K562 (cell line): ENCODE data around the gene NKIRAS2. TPM values are rescaled to one million over a fixed set of nuclear protein-coding genes. Genes with fewer than 3 reads are reported as not detected.

Experiments
- CEBPG ChIP-seq, 3 experiments: fragments of 200-800 bp in 1 of 3; sonication (Bioruptor generic) in 1 of 3; sonication (generic) in 1 of 3; formaldehyde crosslinking in 1 of 3; IDR thresholded peaks in 2 of 3; conservative IDR thresholded peaks in 1 of 3; 2 replicates each; pipeline versions ENCODE4 v1.6.1 to v1.8.0; 2016 to 2022; ENCODE audit warnings: missing compliant biosample characterization in 2 of 3, missing genetic modification characterization in 2 of 3, mild to moderate bottlenecking in 1 of 3, missing genetic modification reagents in 1 of 3
- CTBP1 ChIP-seq: fragments of 450-650 bp; IDR thresholded peaks from 2 replicates; pipeline ENCODE4 v1.6.1; 2016; ENCODE audit warnings: borderline replicate concordance
- GATAD2A ChIP-seq: fragments of 450-650 bp; IDR thresholded peaks from 2 replicates; pipeline ENCODE4 v1.6.1; 2017
- HDGF ChIP-seq: fragments of 450-650 bp; IDR thresholded peaks from 2 replicates; pipeline ENCODE4 v1.6.1; 2016
- MAZ ChIP-seq, 2 experiments: fragments of 450-650 bp in 1 of 2; sonication (generic) in 1 of 2; formaldehyde crosslinking; IDR thresholded peaks in 1 of 2; conservative IDR thresholded peaks in 1 of 2; 2 replicates each; pipeline versions ENCODE4 v1.4.0 to v1.5.0; 2020; ENCODE audit warnings: mild to moderate bottlenecking in 1 of 2, missing genetic modification reagents in 1 of 2
- MCM7 ChIP-seq, 2 experiments: fragments of 450-650 bp; IDR thresholded peaks; 2 replicates each; pipeline ENCODE4 v1.6.1; 2016 to 2018
- NR2C1 ChIP-seq, 2 experiments: fragments of 450-650 bp; IDR thresholded peaks; 2 replicates each; pipeline ENCODE4 v1.6.1; 2017; ENCODE audit warnings: mild to moderate bottlenecking in 2 of 2, antibody characterized with exemption in 1 of 2, inconsistent platforms in 1 of 2, missing compliant biosample characterization in 1 of 2, missing genetic modification characterization in 1 of 2
- SMC3 ChIP-seq: conservative IDR thresholded peaks from 2 replicates; pipeline ENCODE4 v1.6.1; 2011; ENCODE audit warnings: low read depth, low read length, improper control_type of control experiment; ENCODE audit not compliant: insufficient read depth
- SRSF7 ChIP-seq: fragments of 200-400 bp; formaldehyde crosslinking; optimal IDR thresholded peaks from 2 replicates; pipeline ENCODE3; 2017; ENCODE audit warnings: mild to moderate bottlenecking, low read depth, low read length
- TOE1 ChIP-seq, 2 experiments: fragments of 450-650 bp in 1 of 2; sonication (generic) in 1 of 2; formaldehyde crosslinking in 1 of 2; IDR thresholded peaks; 2 replicates each; pipeline versions ENCODE4 v1.7.1 to v1.8.0; 2016 to 2022; ENCODE audit warnings: borderline replicate concordance in 2 of 2, mild to moderate bottlenecking in 2 of 2, antibody characterized with exemption in 1 of 2, inconsistent platforms in 1 of 2, low read depth in 1 of 2, missing genetic modification reagents in 1 of 2, moderate library complexity in 1 of 2
- ZBTB7A ChIP-seq: IDR thresholded peaks from 2 replicates; pipeline ENCODE4 v1.6.1; 2011; ENCODE audit warnings: low read depth, mild to moderate bottlenecking, low read length, moderate library complexity, borderline replicate concordance; ENCODE audit not compliant: control insufficient read depth
- ZNF24 ChIP-seq: fragments of 450-650 bp; IDR thresholded peaks from 2 replicates; pipeline ENCODE4 v1.6.1; 2016
- polyA plus RNA-seq, 8 experiments: library from polyadenylated mRNA; depleted of rRNA in 4 of 8; stranded (reverse) in 5 of 8; unstranded in 3 of 8; fragments of >200 nt; fragmentation: Nextera tagmentation in 2 of 8; fragmentation: Illumina TruSeq in 1 of 8; extraction: Ambion mirVana in 2 of 8; extraction: Trizol in 1 of 8; gene quantifications; 2 replicates each; pipeline versions ENCODE4 v1.2.1 to v1.2.3, GENCODE V29; 2011 to 2014; ENCODE audit warnings: inconsistent platforms in 1 of 8, missing spikeins in 1 of 8
- total RNA-seq, 7 experiments: library from RNA; depleted of rRNA in 6 of 7; stranded (reverse); fragments of >200 nt in 6 of 7; fragmentation: Illumina TruSeq in 2 of 7; extraction: Trizol in 2 of 7; gene quantifications; 2 replicates each; pipeline versions ENCODE4 v1.2.1 to v1.2.3, GENCODE V29; 2011 to 2021; ENCODE audit warnings: low replicate concordance in 1 of 7
- TF ChIP-seq, protein P1 (sequence below): sonication (generic); formaldehyde crosslinking; IDR thresholded peaks from 2 replicates; pipeline ENCODE4 v1.8.1; 2022; ENCODE audit warnings: missing genetic modification reagents
- TF ChIP-seq, protein P2 (sequence below), 2 experiments: fragments of 450-650 bp; formaldehyde crosslinking in 1 of 2; IDR thresholded peaks; 2 replicates each; pipeline versions ENCODE4 v1.4.0 to v1.6.1; 2014 to 2020; ENCODE audit warnings: mild to moderate bottlenecking in 2 of 2, borderline replicate concordance in 1 of 2, low read depth in 1 of 2
- TF ChIP-seq, protein P3 (sequence below): sonication (generic); formaldehyde crosslinking; IDR thresholded peaks from 2 replicates; pipeline ENCODE4 v1.9.0; 2022; ENCODE audit warnings: mild to moderate bottlenecking, missing genetic modification reagents

NKIRAS2 gene
- total and polyA plus RNA-seq, 9 of the 15 experiments (the other 6 are each of a cell fraction or from before 2014, with no cell fraction given) = 10.1 to 65.5 (median 29.8) TPM

DNA sequence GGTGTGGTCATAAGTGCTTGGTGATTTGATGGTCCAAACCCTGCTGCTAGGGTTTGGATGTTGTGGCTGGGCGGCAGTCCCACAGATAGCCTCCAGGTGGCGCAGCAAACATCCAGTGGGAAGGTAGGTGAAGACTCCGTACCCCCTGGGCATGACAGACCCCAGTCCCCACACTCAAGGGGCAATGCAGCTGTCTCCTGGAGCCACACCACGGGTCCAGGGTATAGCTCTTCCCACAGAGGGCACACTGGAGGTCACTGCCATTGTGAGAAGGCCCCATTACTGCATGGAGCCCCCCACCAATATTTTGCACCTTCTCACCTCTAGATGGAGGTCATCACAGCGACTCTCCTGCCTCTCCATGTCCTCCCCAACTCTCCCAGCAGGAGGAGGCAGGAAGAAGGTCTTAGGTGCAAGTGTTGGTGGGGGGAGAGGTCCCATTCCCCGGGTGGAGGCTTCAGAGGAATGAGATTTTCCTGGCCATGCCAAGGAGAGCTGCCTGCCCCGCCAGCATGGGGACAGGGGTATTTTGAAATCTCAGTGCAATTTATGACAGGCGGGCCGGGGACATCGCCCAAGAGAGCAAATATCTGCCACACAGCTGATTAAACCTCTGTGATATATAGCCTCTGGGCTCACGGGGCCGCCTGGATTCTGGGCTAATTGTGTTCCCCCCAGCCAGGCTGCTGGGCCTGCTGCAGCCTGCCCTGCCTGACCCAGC, 47.6 kb downstream of the NKIRAS2 start (continued):
- TF ChIP-seq, protein P1, sequence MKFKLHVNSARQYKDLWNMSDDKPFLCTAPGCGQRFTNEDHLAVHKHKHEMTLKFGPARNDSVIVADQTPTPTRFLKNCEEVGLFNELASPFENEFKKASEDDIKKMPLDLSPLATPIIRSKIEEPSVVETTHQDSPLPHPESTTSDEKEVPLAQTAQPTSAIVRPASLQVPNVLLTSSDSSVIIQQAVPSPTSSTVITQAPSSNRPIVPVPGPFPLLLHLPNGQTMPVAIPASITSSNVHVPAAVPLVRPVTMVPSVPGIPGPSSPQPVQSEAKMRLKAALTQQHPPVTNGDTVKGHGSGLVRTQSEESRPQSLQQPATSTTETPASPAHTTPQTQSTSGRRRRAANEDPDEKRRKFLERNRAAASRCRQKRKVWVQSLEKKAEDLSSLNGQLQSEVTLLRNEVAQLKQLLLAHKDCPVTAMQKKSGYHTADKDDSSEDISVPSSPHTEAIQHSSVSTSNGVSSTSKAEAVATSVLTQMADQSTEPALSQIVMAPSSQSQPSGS (CRISPR knock-in tag) = no peak
- TF ChIP-seq TOE1 (IDR thresholded peaks at IDR 0.05; ENCODE audit: borderline replicate concordance) = peak; percentile 29; the same call in 1 of the 2 replicates
- TF ChIP-seq TOE1 (CRISPR knock-in tag; IDR thresholded peaks at IDR 0.05; ENCODE audit: borderline replicate concordance, low read depth) = no peak
- TF ChIP-seq GATAD2A = 0 out of 2 replicates have a peak, but pooled peaks have one; percentile 23
- TF ChIP-seq, protein P2, sequence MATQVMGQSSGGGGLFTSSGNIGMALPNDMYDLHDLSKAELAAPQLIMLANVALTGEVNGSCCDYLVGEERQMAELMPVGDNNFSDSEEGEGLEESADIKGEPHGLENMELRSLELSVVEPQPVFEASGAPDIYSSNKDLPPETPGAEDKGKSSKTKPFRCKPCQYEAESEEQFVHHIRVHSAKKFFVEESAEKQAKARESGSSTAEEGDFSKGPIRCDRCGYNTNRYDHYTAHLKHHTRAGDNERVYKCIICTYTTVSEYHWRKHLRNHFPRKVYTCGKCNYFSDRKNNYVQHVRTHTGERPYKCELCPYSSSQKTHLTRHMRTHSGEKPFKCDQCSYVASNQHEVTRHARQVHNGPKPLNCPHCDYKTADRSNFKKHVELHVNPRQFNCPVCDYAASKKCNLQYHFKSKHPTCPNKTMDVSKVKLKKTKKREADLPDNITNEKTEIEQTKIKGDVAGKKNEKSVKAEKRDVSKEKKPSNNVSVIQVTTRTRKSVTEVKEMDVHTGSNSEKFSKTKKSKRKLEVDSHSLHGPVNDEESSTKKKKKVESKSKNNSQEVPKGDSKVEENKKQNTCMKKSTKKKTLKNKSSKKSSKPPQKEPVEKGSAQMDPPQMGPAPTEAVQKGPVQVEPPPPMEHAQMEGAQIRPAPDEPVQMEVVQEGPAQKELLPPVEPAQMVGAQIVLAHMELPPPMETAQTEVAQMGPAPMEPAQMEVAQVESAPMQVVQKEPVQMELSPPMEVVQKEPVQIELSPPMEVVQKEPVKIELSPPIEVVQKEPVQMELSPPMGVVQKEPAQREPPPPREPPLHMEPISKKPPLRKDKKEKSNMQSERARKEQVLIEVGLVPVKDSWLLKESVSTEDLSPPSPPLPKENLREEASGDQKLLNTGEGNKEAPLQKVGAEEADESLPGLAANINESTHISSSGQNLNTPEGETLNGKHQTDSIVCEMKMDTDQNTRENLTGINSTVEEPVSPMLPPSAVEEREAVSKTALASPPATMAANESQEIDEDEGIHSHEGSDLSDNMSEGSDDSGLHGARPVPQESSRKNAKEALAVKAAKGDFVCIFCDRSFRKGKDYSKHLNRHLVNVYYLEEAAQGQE (IDR thresholded peaks at IDR 0.05; ENCODE audit: borderline replicate concordance) = peak; percentile 83
- TF ChIP-seq, protein P2 (CRISPR knock-in tag; IDR thresholded peaks at IDR 0.05; ENCODE audit: low read depth) = no peak
- TF ChIP-seq NR2C1 (IDR thresholded peaks at IDR 0.05) = peak; percentile 77
- TF ChIP-seq NR2C1 (tag; IDR thresholded peaks at IDR 0.05) = no peak
- TF ChIP-seq, protein P3, sequence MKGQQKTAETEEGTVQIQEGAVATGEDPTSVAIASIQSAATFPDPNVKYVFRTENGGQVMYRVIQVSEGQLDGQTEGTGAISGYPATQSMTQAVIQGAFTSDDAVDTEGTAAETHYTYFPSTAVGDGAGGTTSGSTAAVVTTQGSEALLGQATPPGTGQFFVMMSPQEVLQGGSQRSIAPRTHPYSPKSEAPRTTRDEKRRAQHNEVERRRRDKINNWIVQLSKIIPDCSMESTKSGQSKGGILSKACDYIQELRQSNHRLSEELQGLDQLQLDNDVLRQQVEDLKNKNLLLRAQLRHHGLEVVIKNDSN (CRISPR knock-in tag) = 0 out of 2 replicates have a peak, but pooled peaks have one; percentile 9
- TF ChIP-seq SMC3 = peak; percentile 83
- TF ChIP-seq CTBP1 = peak; percentile 64
- no peak for TF ChIP-seq SRSF7
- peak; percentile 64 for TF ChIP-seq ZBTB7A
- TF ChIP-seq CEBPG (CRISPR knock-in tag; IDR thresholded peaks at IDR 0.05) = no peak
- TF ChIP-seq CEBPG (tag; conservative IDR thresholded peaks at IDR 0.05 in 1 of 2, IDR thresholded peaks at IDR 0.05 in 1 of 2) = no peak
- no peak for TF ChIP-seq ZNF24
- TF ChIP-seq MAZ (CRISPR knock-in tag; conservative IDR thresholded peaks at IDR 0.05 in 1 of 2, IDR thresholded peaks at IDR 0.05 in 1 of 2) = peak in 1 of 2 experiments; percentile 38; a peak in 1 of 4 replicates
- no peak for TF ChIP-seq MCM7 (IDR thresholded peaks at IDR 0.05)
- TF ChIP-seq HDGF = no peak
